Measurements from ENCODE around the gene ELL.

ELL gene

GRCh38 chr19:18491995-18492953, 29.6 kb downstream of the ELL start:
- DNase-seq: no peak
- no peaks in the 10 kb centered on the region for H3K36me3 ChIP-seq
- no peak overlapping the region for H3K27ac ChIP-seq
- H3K4me3 ChIP-seq (ENCODE audit: low read depth, low read length): no peak overlapping the region
- TF ChIP-seq, protein P1, sequence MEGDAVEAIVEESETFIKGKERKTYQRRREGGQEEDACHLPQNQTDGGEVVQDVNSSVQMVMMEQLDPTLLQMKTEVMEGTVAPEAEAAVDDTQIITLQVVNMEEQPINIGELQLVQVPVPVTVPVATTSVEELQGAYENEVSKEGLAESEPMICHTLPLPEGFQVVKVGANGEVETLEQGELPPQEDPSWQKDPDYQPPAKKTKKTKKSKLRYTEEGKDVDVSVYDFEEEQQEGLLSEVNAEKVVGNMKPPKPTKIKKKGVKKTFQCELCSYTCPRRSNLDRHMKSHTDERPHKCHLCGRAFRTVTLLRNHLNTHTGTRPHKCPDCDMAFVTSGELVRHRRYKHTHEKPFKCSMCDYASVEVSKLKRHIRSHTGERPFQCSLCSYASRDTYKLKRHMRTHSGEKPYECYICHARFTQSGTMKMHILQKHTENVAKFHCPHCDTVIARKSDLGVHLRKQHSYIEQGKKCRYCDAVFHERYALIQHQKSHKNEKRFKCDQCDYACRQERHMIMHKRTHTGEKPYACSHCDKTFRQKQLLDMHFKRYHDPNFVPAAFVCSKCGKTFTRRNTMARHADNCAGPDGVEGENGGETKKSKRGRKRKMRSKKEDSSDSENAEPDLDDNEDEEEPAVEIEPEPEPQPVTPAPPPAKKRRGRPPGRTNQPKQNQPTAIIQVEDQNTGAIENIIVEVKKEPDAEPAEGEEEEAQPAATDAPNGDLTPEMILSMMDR (IDR thresholded peaks at IDR 0.05; ENCODE audit: low read depth, low read length): no peak
- no peaks in the 10 kb centered on the region for H3K27me3 ChIP-seq (ENCODE audit: insufficient read depth, low read depth, severe bottlenecking)
- H3K9me3 ChIP-seq (ENCODE audit: severe bottlenecking): no peaks in the 10 kb centered on the region

GRCh38 chr19:18490728-18491127, 31.1 kb downstream of the ELL start:
- Histone ChIP-seq H3K9me3 (ENCODE audit: severe bottlenecking) (no peaks in the 10 kb centered on the region), H3K36me3 (no peaks in the 10 kb centered on the region)
- DNase-seq: no peak

DNA sequence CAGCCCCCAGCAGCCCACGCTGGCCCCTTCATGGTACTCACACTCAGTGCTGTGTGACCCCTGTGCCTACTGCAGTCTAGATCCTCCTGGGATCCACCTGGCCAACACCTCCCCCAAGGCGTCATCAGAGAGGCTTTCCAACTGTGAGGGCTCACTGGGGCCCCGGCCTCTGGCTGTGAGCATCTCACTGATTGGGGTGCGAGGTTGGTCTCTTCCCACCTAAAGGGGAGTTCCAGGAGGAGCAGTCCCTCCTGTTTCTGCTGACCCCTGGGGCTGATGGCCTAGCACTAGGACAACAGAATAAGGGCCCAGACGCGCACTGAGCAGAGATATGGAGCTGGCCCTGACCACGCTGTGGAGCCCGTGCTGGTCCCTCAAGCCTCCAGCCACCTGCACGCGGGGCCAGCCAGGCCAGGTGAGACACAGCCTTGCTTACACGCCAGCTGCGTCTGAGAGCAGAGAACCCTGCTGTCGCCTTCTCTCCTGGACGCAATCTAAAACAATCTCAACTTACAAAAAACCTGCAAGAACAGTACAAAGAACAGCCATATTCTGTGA, 32.2 kb downstream of the ELL start:
- Histone ChIP-seq H3K36me3 (no peaks in the 10 kb centered on the region), H3K4me3 (ENCODE audit: low read depth, low read length) (no peak overlapping the region), H3K27ac (no peak overlapping the region), H3K27me3 (ENCODE audit: insufficient read depth, low read depth, severe bottlenecking) (no peaks in the 10 kb centered on the region), H3K9me3 (ENCODE audit: severe bottlenecking) (no peaks in the 10 kb centered on the region)
- TF ChIP-seq, protein P1 (IDR thresholded peaks at IDR 0.05; ENCODE audit: low read depth, low read length): no peak
- no peak for DNase-seq

More at GRCh38 chr19:18490728-18491127, 31.1 kb downstream of the ELL start:
- TF ChIP-seq, protein P1 (IDR thresholded peaks at IDR 0.05; ENCODE audit: low read depth, low read length): no peak
- Histone ChIP-seq H3K4me3 (ENCODE audit: low read depth, low read length) (no peak overlapping the region), H3K27ac (no peak overlapping the region), H3K27me3 (ENCODE audit: insufficient read depth, low read depth, severe bottlenecking) (no peaks in the 10 kb centered on the region)

GRCh38 chr19:18488838-18489626, 32.8 kb downstream of the ELL start:
- TF ChIP-seq, protein P1 (IDR thresholded peaks at IDR 0.05; ENCODE audit: low read depth, low read length): peak; percentile 81
- Histone ChIP-seq H3K9me3 (ENCODE audit: severe bottlenecking) (no peaks in the 10 kb centered on the region), H3K36me3 (no peaks in the 10 kb centered on the region), H3K27ac (no peak overlapping the region), H3K4me3 (ENCODE audit: low read depth, low read length) (no peak overlapping the region), H3K27me3 (ENCODE audit: insufficient read depth, low read depth, severe bottlenecking) (no peaks in the 10 kb centered on the region)
- DNase-seq: peak; percentile 62

- no peak overlapping the region for H3K27ac ChIP-seq
- no peaks in the 10 kb centered on the region for H3K36me3 ChIP-seq
- no peak for DNase-seq
- TF ChIP-seq, protein P1 (IDR thresholded peaks at IDR 0.05; ENCODE audit: low read depth, low read length): no peak
- no peaks in the 10 kb centered on the region for H3K27me3 ChIP-seq (ENCODE audit: insufficient read depth, low read depth, severe bottlenecking)
- no peaks in the 10 kb centered on the region for H3K9me3 ChIP-seq (ENCODE audit: severe bottlenecking)
- H3K4me3 ChIP-seq (ENCODE audit: low read depth, low read length): no peak overlapping the region
Measured at GRCh38 chr19:18488403-18488723, 33.5 kb downstream of the ELL start.
